ENCODE results near the gene PPP1R2B.
A peak's percentile ranks its signal among the peaks of the same experiment; 100 is the strongest.
"Not testable (repeated sequence)": the region's sequence is repeated elsewhere in the genome, so short reads cannot be mapped to it uniquely, and the experiment has no call there.

PPP1R2B gene

DNA sequence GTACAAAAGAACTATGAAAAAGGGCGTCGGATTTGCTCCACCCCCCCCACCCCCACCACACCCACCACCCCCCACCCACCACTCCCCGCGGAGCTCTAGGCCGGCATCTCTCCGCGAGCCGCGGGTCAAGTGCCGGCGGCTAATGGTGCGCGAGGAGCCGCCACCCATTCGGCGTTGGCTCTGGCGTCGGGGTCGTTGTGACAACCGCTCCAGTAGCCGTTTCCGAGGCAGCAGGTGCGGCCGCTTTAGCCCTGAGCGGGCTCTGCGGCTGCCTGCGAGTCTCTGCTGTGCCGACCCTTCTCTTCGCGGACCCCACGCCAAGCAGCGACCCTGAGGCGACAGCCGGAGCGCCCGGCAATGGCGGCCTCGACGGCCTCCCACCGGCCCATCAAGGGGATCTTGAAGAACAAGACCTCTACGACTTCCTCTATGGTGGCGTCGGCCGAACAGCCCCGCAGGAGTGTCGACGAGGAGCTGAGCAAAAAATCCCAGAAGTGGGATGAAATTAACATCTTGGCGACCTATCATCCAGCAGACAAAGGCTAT lies at the start of gene PPP1R2B:
TSS of gene PPP1R2B (plus strand) at position 90 of the 546 bp plus-strand sequence. CDS start at position 358, 268 bp downstream.
- DNase-seq, result peak; percentile 38

DNA sequence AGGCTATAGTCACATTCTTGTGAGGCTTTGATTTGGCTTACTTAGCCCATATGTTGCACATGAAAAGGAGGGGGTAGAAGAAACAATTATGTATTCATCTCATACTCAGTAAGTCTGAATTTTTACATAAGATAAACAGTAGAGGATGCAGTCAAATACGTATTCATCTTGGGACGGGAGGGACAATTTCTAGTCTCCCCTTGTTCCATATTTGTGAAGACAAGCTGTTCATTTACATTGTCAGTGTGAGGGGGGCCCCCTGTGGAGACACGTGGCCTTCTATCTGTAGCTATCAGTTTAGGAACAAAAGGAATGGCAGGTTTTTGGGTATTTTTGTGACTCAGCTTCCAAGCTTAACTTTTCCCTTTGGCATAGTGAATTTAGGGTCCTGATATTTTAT lies 49.2 kb upstream of the PPP1R2B start:
- DNase-seq, result no peak

DNA sequence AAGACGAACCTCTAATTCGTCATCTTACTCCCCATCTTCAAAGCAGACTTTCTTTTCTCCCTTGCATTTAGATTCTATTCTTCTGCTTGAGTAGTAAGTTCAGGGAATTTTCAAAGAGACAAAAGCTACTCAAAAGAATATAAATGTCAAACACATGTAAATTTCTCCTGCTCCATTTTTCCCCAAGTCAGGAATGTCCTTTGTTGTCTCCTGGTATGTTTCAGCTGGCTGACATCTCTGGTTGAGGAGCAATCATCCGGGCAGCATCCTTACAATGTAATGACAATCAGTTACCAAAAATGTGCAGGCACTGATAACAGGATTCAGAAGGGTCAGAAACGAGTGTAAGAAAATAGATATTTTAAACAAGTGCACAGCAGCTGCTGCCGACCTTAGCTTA lies 47.6 kb upstream of the PPP1R2B start:
- DNase-seq, result no peak

DNA sequence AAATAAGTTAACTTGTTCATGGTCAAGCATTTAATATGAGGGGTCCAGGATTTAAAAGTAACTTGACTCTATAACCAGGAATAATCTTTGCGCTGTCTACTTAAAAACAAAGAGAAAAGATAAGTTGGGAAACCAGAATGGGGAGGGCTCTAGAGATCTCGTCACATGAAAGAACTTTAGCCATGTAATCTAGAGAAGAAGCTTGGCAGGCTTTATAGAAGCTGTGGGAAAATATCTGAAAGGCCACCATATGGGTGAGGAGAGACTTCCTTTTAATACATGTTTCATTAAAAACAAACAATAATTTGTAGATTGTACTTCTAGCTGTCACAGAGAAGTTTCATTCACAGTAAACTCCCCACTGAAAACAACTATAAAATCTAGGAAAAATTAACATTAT lies 46.7 kb upstream of the PPP1R2B start:
- DNase-seq, result no peak

DNA sequence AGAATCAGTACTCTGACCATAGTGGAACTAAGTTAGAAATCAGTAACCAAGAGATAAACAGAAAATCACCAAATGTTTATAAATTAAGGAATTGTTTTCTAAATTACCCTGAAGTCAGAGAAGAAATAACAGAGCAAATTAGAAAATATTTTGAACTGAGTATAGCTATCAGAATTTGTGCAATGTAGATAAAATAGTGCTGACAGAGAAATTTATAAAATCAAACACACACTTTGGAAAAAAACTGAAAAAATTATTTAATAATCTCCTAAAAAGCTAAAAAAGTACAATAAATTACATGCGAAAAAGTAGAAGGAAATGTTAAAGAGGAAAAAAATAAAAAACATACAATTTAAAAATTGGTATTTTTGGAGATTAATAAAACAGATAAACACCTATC lies 37.1 kb upstream of the PPP1R2B start:
- DNase-seq, result no peak

DNA sequence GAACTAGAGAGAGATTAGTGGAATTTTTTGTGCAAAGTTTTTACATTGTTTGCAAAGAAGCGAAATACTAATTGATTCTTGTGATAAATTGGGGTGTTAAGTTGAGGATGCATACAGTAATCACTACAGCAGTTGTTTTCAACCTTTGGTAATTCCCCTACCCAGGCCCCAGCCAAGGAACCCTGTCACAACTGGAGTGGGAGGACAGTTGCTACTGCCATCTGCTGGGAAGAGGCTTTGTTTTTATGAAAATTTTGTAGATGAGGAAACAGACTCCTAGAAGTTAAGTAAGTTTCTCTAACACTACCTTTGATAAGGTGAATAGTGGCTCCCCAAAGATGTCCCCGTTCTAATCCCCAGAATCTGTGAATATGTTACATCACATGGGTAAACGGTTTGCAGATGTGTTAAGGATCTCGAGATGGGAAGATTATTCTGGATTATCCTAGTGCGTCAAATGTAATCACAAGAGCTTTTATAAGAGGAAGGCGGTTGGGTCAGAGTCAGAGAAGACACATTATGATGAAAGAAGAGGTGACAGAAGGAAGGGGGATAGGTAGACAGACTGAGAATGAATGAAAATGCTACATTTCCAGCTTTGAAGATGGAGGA lies 34.0 kb upstream of the PPP1R2B start:
- peak; percentile 76 for DNase-seq

DNA sequence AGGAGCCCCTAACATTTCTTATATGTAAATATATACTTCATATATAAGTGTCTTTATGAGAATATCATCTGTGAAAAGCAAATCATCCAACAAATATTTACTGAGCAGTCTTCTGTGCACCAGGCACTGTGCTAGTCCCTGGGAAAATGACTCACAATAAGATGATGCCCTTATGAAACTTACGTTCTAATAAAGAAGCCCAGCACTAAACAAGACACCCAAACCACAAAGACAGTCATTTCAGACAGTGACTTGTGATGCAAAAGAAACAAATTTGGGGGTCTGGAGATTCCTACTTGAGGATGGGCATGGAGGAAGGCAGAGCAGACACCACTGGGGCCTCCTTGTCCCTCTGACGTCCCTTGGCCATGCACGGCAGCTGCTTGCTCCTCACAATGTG lies 30.6 kb upstream of the PPP1R2B start:
- no peak for DNase-seq

DNA sequence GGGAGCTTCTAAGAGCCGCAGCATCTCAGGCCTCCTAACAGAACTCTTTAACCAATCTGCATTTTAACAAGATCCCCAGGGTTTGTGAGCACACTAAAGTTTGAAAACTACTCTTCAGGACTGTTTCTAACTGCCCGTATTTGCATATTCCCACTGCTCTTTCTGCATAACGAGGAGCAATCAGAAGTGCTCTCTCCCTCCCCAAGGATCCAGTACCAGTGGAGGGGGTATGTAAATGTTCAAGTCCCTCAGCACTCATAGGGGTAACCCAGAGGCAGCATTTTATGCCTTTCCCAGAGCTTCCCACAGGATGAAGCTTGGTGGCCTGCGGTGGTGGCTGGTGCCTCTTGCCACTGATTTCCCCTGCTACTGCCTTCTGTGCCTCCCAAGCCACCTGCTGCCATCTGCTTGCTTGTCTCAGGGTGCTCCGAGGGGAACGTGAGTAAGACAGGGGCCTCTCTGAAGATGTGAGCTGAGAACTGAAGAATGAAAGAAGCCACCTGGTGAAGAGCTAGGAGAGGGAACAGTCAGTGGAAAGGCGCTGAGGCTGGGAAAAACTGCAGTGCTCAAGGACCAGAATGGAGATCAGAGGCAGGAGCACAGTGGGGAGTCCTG lies 30.0 kb upstream of the PPP1R2B start:
- DNase-seq, result no peak

DNA sequence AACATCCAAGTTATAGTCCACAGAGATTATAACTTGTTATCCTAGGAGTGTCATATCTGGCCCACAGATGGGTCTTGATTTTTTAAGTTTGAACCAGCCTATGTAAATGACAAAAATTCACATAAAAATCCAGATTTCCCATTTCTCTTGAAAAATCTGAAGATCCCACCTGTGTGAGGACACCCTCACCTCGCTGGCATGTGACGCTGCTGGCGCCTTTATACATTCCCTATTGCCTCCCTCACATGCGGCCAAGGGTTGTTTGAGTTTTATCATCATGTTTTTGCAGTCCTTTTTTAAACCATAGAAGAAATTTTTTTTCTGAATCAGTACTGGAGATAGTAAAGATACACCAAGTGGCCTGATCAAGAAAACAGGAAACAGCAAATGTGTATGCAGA lies 25.9 kb upstream of the PPP1R2B start:
- DNase-seq, result no peak

DNA sequence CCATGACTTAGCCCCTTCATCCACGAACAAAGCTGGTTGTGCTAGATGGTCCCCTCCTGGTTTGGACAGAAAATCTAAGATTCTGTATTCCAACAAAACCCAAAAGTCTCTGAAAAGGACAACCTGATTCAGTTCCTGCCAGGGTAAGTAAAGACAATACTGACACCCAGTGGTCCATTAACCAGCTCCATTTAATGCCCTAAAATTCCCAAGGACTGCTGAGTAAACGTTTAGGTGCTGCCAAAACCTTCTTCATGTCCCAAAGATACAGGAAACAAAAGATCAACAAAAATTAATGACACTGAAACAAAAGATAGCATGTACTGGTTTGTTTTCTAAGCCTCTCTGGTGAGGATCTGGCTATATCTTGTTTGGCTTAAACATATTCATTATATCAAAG lies 25.3 kb upstream of the PPP1R2B start:
- DNase-seq, result peak; percentile 68

DNA sequence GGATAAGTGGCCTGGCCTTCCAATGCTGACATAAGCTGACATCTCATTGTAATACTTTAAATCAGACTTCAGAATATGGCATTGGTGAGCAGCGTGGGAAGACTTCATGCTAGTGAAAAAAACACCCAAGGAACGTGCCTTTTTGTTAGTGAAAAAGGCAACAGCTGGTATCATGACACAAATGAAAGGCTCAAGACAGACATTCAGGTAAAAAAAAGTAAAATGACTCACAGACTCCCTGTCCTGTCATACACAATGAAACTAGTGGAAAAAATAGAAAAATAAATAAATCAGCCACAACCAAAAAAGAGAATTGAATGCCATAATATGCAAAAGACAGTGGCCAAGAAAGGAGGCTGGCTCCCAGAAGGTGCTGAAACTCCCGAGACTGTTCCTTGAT lies 24.4 kb upstream of the PPP1R2B start:
- no peak for DNase-seq

DNA sequence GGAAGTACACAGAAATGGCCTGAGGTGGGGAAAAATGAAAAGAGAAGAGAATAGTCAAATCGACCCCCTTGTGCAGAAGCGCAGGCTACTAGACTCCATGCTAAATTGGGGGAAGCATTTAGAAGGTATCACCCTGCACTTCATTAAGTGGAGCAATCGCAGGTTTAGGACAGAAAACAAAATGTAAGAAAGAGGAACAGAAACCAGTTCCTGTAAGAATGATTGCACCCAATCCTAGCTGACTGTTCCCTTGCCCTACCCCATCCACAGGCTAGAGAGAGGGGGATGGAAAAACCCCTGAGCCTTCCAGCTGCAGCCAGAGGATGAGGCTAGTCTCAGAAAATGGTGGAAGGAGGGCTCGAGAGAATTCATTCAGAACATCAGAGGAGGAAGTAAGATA lies 23.9 kb upstream of the PPP1R2B start:
- no peak for DNase-seq

DNA sequence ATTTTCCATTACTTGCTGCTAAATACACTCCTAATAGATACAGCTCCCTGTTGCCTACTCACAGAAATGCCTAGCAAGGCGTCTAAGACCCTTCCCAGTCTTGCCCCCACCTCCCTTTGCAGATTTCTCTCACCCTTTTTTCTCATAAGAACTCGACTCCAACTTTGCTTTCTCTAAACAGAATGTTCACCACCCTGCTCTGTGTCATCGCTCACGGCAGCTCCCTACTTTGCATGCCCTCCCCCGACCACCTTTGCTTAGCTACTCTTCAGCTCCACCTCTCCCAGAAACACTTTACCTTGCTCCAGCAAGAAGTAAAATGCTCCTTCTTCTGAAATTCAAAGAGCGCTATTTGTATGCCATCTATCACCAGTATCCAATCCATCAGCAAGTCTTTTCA lies 15.2 kb upstream of the PPP1R2B start:
- DNase-seq, result no peak

DNA sequence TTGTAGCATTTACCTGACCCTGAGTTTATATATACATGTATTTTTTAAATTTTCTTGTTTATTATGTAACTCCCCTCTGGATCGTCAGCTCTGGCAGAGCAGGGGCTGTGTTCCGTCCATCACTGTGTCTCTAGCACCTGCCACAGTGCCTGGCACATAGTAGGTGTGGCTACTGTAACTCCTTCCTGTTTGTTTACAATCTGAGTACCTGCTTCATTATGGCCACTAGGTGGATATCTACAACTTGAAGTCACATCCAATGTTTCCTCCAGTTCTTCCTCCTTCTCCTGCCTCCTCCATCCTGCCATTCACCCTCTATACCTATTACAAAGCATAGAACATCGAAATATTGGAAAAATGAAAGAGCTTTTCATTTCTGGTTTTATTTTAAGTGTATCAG lies 14.2 kb upstream of the PPP1R2B start:
- DNase-seq, result peak; percentile 56

DNA sequence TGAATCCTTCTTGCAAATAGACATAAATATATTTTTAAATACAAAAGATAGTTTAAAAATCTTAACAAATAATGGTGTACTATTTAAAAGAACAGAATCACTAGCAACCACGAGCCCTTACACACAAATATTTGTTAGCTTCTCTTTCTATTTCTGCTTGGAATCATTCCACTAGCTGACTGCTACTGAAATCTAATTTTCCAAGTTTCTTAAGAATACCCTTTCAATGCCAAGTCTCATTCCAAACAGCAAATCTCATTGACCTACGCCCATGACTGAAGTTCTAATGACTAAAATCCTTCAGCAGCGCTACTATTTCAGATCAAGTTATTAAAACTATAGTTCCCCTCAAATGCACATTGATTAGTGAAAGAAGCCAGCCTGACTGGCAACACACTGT lies 13.2 kb upstream of the PPP1R2B start:
- DNase-seq, result no peak

DNA sequence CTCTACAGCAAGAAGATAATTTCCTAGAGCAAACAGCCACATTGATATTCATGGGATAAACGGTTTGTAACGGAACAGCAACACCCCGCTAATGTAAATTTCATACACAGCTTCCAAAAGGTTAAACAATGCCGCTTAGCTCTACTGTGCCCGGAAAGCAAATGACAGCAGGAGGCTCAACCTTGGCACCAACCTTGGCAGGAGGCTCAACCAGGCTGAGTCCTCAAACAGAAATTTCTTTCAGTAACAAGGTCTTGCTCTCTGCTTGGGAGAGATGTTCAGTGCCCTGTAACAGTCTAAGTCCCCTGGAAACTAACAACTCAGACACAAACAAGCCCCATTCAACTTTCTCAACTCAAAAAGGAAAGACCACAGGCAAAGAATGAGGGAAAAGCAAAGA lies 11.1 kb upstream of the PPP1R2B start:
- DNase-seq, result no peak

DNA sequence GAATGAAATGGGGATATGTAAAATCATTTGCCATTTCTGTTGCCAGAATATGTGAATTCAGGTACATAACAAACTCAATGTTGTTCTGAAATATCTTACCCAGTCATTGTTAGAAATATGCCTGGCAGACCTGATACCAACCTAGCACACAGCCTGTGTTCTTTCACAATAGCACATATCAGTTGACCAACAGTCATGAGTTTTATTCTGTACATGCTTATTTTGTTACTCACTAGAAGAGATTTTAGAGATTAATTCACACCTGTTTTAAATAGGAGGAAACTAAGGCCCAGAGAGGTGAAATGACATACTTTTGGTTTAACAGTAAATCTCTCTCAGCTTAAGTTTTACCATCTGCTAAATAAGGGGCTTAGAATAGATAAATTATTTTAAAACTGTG lies 8.4 kb upstream of the PPP1R2B start:
- no peak for DNase-seq

DNA sequence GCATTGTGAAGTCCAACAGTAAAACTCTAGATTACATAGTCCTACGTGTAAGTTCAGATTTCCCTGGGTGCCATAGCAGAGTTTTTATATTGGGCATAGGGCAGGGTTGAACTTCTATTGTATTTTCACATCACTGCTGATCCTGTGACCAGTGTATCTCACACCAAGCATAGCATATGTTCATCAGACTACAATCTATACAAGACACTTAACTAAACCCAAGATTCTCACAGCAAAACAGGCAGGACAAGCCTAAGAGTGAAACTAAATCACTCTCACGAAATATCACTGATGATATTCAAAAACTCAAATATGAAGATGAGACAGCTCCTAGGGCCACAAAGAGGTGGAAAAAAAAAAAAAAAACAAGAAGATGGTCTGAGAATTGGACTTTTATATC lies 3.2 kb upstream of the PPP1R2B start:
- no peak for DNase-seq

DNA sequence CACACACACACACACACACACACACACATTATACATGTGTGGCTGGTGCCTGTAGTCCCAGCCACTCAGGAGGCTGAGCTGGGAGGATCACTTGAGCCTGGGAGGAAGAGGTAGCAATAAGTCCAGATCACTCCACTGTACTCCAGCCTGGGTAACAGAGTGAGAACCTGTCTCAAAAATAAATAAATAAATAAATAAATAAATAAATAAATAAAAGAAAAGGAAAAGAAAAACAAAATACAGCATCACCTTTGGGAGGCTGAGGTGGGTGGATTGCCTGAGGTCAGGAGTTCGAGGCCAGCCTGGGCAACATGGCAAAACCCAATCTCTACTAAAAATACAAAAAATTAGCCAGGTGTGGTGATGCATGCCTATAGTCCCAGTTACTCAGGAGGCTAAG lies 1.6 kb upstream of the PPP1R2B start:
- not testable (repeated sequence) for DNase-seq

DNA sequence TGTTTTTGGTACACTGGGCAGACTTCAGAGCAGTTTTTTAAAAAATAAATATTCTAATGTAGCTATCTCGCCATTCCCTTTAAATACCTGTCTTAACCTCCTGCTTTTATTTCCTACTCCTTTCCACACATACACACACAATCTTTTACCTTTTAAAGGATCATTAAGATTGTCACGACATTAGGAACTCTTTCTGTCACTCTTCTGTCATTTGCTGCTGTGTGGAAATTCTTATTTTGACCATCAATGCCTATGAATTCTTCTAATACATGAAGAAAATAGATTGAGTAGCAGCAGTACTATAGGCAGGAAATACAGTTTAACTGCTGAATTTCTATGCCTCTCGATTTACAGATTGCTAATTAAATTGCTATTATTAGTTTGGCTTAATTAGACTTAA lies 1.8 kb downstream of the PPP1R2B start:
- no peak for DNase-seq

DNA sequence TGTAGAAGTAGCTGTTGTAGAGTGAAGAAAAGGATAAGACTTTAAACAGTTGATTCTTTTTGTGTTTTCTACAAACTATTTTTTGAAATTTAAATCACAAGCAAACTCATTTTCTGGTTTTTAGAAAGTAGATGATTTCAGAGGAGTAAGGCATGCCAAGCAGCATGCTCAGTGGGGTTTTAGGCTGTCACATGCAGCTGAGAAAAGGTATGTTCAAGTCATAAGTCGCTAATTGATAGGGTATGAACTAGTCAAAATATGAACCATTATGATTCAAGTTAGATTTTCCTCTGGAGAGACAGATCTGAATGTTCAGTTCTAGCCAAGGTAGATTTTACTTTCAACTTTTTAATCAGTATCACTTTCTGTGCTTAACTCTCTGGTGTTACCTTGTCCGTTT lies 3.0 kb downstream of the PPP1R2B start:
- DNase-seq, result not testable (repeated sequence)

DNA sequence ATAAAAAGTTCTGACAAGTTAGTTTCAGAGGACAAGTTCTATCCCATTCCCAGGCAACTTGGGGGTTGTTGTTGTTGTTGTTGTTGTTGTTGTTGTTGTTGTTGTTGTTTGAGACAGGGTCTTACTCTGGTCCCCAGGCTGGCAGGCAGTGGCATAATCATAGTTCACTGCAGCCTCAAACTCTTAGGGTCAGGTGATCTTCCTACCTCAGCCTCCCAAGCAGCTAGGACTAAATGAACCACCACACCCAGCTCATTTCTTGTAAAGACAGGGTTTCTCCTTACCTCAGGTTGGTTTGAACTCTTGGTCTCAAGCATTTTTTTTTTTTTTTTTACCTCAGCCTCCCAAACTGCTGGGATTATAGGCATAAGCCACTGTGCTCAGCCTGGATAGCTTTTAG lies 15.3 kb downstream of the PPP1R2B start:
- DNase-seq, result no peak

DNA sequence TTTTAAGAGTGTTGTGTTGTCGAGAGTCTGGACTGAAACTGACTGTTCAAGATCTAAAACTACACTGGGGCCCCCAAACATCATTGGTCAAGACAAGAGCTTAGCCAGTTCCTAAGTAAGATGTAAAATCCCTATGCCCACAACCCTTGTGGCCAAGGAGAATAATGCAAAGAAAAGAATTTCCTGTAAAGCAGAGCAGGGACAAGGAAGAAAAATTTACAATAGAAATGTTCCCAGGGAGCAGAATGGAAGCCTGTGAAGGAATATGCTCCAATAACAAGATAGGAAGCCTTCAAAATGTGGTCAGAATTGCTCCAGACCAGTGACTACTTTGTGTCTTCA lies 20.4 kb downstream of the PPP1R2B start:
- no peak for DNase-seq

DNA sequence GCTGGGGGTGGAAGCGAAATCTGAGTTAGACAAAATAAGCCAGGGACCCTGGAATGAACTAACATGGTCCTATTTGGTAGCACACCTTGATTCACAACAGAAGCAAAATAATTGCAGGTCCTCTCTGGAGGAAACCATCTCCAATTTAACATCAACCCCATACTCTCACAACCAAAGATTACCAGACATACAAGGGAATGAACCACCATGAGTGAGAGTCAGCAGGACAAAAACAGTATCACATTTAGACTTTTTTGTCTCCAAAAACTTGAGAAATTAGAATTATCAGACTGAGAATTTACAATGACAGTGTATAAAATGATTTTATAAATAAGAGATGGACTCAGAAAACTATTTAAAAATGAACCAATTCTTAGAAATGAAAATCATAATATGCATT lies 21.1 kb downstream of the PPP1R2B start:
- DNase-seq, result peak; percentile 15

DNA sequence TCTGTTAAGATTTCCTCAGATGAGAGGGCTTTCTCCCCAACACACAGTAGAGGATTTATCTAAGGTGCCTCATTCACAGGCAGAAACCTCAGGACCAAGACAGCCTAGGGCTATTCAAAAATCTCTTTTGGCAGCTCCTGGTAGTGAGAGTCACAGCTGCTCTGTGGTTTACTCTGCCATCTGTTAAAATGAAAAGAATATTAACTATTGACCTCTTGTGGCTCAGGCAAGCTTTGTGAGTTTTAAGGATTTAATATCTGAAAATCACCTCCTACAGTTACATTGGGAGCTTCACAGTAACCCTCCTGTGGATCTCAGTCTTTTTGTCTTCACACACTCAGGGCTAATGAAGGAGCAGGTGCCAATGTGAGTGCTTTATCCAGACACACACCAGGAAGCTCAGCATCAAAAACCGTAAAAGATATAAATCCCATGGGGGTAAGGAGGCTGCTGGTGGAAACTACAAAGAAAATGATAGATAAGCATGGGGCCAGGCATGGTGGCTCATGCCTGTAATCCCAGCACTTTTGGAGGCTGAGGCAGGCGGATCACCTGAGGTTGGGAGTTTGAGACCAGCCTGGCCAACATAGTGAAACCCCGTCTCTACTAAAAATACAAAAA lies 29.7 kb downstream of the PPP1R2B start:
- no peak for DNase-seq
